NCI-H2081 (cell line): Measurements from ENCODE around the gene SULF2.

Source experiments
- DNase-seq, 2 experiments: peaks; one replicate each; lab custom pipeline; 2025; lab: John Stamatoyannopoulos, UW

SULF2 gene

GRCh38 chr20:47762699-47763268, 22.5 kb downstream of the SULF2 start:
- no peak for DNase-seq

DNA sequence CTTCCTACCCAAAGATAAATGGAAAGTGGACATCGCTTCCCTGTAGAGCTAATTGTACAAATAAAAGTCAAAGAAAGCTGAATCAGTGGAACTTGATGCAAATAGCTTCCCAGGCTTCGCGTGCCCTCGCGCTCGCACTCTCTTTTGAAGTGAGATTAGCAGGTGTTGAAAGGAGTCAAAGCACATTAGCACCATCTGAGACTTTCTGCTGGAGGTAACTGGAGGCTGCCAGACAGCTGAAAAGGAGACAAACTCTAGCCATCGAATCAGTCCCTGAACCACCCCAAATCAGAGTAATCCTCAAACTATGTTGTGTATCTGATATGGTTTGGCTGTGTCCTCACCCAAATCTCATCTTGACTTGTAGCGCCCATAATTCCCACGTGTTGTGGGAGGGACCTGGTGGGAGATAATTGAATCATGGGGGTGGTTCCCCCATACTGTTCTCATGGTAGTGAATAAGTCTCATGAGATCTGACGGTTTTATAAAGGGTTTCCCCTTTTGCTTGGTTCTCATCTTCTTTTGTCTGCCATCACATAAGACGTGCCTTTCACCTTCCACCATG, 23.7 kb downstream of the SULF2 start:
- no peak for DNase-seq

GRCh38 chr20:47760686-47761481, 24.4 kb downstream of the SULF2 start:
- no peak for DNase-seq

DNA sequence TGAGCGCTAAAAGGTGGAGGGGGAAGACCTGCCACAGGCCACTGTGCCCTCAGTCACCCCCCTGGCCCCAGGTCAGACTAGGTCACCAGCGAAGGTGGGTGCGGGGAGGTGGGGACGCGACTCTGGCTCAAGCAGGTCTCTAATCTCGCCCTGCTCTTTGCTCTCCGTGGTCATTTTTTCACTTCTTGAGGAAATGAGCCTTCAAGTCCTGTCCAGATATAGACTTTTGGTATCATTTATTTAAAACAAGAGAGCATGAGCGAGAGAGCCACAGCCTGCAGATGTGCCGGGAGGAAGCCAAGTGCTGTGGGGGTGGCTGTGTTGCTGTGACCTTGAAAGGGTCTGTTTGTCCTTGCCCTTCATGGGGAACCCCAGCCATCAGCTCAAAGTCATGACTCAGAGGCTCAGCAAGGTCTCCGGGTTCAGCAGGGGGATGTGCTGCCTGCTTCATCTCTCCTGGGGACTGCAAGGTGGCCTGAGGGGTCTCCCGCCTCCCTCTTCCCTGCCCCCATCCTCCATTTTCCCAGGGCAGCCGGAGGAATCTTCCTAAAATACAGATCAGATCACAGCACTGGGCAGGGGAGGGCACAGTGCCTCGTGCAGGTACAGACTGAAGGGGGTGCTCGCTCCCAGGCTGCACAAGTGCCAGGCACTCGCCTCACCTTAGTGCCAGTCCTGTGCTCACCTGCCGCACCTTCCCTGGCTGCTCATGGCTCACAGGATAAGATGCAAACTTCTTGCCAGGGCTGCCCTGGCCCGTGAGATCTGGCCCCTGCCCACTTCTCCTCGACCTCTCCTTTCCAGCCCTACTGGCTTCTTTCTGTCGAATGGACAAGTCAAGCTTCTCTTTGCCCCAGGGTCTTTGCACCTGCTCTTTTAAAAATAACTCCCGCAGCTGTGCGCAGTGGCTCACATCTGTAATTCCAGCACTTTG, 26.5 kb downstream of the SULF2 start:
- DNase-seq, result no peak

GRCh38 chr20:47757145-47758035, 27.9 kb downstream of the SULF2 start:
- no peak for DNase-seq

GRCh38 chr20:47754946-47755652, 30.2 kb downstream of the SULF2 start:
- no peak for DNase-seq

- no peak for DNase-seq
These were observed 30.9 kb downstream of the SULF2 start for GRCh38 chr20:47754388-47754715.

DNA sequence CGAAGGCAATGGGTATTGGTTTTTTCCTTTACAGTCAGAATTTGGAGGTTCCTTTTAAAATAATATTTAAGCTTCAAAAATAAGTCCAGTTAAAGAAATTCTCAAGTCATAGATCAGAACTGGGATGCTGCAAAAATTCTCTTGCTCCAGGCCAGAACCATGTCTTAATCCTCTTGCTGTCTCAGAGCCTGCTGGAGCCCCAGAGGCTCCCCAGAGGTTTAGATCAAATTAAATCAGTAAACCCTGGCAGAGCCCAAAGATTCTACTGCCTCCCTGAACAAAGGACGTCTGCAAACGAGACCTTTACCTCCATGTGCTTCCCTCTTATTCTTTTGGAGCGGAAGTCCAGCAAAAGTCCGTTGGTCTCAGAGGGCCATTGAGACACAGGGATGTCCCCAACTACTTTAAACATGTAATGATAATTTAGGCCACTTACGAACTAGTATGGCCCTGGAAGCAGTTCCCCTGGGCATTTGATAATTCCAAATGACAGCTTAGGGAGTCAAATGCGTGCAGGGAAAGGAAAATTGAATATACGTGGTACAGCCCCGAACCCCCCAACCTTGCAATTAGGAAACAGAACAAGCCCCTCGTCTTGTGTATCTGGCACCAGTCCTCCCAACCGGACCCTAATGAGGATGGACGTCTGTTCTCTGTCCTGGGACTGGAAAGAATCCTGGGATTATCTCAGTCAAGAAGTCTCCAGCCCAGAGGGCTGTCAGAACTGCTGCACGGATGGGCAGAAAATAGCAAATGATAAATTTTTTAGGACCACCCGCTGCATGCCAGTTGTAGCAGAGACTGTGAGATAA, 31.5 kb downstream of the SULF2 start:
- no peak for DNase-seq

DNA sequence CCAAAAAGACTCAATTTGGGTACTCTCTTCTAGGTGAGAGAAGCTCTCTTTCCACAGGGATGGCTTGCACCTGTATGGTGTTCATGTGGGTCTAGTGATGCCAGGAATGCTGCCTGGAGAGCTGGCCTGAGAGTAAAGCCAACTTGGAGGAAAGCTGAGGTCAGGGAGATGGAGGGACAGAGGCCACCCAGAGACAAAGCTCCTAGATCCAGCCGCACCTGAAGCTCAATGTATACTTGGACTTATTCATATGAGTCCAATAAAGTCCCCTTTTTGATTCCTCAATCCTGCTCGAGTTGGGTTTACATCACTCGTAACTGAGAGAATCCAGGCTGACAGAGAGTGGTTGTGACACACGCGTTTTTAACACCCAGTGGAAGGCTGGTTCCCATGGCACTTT, 33.8 kb downstream of the SULF2 start:
- no peak for DNase-seq

DNA sequence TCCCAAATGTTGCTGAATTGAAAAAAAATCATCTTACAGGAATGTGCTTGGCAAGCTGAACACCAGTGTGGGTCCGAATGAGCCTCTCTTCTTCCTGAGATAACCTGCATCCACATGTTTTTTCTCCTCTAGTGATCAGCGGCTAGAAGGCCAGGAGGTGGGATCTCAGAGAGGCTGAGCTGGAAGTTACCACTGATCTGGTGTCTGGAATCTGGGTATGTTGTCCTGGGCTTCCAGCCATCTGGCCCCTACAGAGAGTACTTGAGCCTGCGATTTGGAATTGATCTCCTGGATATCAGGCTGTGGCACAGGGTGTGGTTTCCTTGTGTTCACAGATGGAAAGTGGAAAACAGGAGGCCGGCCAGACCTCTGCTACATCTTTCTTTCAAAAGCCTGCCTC, 35.9 kb downstream of the SULF2 start:
- no peak for DNase-seq

- no peak for DNase-seq
These were observed 36.5 kb downstream of the SULF2 start for GRCh38 chr20:47748823-47749222.

GRCh38 chr20:47748069-47748468, 37.2 kb downstream of the SULF2 start:
- no peak for DNase-seq

GRCh38 chr20:47747669-47748031, 37.6 kb downstream of the SULF2 start:
- no peak for DNase-seq

DNA sequence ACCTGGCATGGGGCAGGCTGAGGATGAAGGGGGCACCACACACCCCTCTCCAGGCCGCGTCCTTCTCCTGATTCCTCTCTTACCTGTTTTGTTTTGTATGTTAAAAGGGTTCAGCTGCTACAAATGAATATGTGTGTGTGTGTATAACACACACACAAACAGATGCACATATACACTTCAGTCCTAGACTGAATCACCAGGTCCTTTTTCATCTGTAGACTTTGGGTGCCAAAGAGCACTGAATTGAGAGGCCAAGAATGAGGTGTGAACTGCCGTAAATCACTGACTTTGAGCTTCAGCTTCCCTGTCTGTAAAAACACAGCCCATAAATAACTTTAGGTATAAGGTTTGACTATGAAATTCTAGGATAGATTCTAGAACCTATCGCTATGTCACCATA, 40.5 kb downstream of the SULF2 start:
- no peak for DNase-seq

- DNase-seq, result no peak
These were observed 41.6 kb downstream of the SULF2 start for GRCh38 chr20:47743671-47744070.

DNA sequence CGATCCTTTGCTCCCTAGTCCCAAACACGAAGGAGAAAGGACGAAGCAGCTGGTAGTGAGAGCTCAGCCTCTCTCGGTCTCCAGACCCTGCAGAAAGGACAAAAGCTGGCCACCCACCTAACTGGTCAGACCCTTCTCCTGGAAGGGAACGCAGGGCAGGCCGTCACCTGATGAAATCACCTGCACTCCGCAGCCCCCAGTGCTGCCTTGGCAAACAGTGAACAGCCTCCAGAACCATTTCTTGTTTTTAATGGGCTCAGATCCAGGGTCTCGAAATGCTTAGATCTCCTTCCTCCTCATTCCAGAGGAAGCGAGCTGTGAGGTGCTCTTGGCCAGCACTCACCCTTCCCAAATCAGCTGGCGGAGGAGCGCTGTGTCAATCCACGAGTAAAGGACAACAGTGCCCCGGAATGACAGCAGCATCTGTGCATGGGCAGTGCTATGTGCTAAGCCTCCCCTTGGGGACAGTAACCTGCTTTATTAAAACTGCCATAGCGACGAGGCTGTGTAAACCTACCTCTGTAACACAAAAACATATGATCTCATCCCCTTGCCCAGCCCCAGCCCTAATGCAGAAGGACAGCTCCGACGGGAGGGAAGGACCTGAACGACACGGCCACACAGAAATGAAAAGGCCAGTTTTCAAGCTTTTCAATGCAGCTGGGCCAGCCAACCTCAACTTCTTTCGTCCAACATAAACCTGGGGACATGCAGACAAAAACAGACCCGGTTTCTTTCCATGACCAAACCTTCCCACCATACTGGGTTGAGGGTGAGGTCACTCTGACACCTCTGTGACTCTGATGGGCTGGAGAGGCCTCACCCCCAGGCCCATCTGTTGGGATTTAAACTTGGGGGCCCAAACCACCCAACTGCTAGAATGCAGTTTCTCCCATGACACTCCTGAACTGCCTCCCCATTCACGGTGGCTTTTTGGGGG, 43.3 kb downstream of the SULF2 start:
- no peak for DNase-seq

GRCh38 chr20:47740862-47741184, 44.5 kb downstream of the SULF2 start:
- no peak for DNase-seq

- DNase-seq, result no peak
These were observed 45.0 kb downstream of the SULF2 start for GRCh38 chr20:47740121-47740861.
